HAP-1 (cell line): Measurements from ENCODE around the gene RNF130.
A peak's percentile ranks its signal among the peaks of the same experiment; 100 is the strongest.

ENCODE experiments used
- DNase-seq, 2 experiments: peaks; one replicate each; pipeline ENCODE4 v3.0.0-alpha.2; 2016 to 2020; ENCODE audit warnings: low spot score in 2 of 2
- H3K27me3 ChIP-seq: fragments of 250-450 bp; sonication (Bioruptor Pico); 2 replicates; pipeline ENCODE4 v1.5.1; 2020; ENCODE audit warnings: low read depth, mild to moderate bottlenecking, moderate library complexity
- H3K36me3 ChIP-seq: fragments of 250-450 bp; sonication (Bioruptor Pico); replicated peaks from 2 replicates; pipeline ENCODE4 v1.5.1; 2020; ENCODE audit warnings: mild to moderate bottlenecking
- H3K4me1 ChIP-seq: fragments of 250-450 bp; sonication (Bioruptor Pico); 2 replicates; pipeline ENCODE4 v1.5.1; 2020; ENCODE audit warnings: mild to moderate bottlenecking
- H3K4me3 ChIP-seq: fragments of 250-450 bp; sonication (Bioruptor Pico); 2 replicates; pipeline ENCODE4 v1.5.1; 2020; ENCODE audit warnings: mild to moderate bottlenecking, moderate library complexity
- H3K9me3 ChIP-seq: fragments of 250-450 bp; sonication (Bioruptor Pico); 2 replicates; pipeline ENCODE4 v1.5.1; 2020; ENCODE audit warnings: mild to moderate bottlenecking, moderate library complexity
- in situ Hi-C: fragments of 300-500 bp; cut with MboI; formaldehyde crosslinking; loops from 3 replicates; pipeline ENCODE4 v1.14.3; 2020; ENCODE audit warnings: low sequenced_read_pairs, inconsistent platforms, mixed read lengths

Gene RNF130

DNA sequence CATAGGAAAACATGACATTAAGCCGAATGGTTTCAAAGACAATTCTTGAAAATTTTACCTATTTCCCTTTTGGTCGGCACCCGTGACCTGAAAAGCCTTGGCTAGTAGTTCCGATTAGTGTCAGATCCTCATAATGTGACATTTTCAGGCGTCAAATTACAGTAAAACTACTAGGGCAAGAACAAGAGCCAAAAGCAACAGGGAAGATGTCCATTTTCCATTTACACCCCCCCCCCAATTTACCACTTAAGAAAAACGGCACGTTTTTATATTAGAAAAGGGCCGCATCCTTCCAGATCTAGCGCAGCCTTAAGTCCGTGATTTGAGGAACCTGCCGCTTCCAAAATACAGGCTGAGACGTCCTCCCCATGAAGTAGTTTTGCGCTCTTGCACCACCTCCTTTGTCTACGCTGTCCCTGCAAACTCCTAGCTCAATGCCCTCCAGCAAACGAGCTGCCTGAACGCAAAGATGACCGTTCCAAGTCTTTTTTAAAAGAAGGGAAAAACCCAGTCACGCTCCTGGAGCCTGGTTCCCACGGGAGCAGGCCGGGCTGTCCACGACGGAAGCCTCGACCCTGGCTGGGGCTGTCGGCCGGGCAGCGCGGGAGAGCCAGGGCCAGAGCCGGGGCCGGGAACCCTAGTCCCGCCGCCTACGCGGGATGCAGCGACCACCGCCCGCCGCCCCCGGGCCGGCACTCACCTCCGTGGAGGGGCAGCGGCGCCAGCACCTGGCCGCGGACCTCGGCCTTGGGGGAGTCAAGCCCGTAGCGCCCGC, 616 bp downstream of the RNF130 start:
- Histone ChIP-seq H3K4me1 (peaks cover 21% of the 10 kb centered on the region), H3K9me3 (peaks cover 6% of the 10 kb centered on the region), H3K27me3 (no peaks in the 10 kb centered on the region), H3K4me3 (peak overlapping the region; percentile 73), H3K36me3 (no peaks in the 10 kb centered on the region)
- in situ Hi-C loops: no loop called here
- peak; percentile 52 to 54 for DNase-seq

DNA sequence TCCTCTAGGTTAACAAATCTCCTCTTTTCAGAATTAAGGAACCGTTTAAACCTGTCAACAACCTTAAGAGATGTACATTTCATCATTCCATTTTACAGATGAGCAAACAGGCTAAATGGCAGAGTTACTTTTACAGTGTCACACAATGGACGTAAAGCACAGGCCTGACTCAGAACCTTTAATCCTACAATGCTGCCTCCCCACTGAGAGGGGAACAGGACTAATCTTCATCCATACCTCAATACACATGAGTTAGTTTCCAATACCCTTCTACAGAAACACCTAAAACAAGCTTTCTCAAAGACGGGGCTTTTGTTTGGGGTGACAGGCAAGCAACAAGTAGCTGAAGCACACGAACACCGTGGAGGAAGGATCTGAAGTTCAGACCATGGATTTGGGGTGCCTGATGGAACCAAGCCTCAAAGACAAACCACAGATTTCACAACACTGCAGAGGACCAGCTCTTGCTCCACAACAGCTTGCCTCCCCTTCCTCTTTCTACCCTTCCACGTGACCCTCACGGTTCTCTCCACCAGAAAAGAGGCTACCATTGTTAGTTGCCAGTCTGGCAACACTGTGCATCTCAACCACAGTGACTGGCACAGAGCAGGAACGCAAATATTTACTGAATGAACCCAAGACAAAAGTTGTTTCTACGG, 1.8 kb downstream of the RNF130 start:
- Histone ChIP-seq H3K4me3 (peak overlapping the region; percentile 73), H3K27me3 (no peaks in the 10 kb centered on the region), H3K9me3 (peaks cover 6% of the 10 kb centered on the region), H3K36me3 (no peaks in the 10 kb centered on the region; the same call in none of the 2 replicates), H3K4me1 (peaks cover 21% of the 10 kb centered on the region)
- in situ Hi-C loops: no loop called here
- DNase-seq: peak; percentile 46 to 55

DNA sequence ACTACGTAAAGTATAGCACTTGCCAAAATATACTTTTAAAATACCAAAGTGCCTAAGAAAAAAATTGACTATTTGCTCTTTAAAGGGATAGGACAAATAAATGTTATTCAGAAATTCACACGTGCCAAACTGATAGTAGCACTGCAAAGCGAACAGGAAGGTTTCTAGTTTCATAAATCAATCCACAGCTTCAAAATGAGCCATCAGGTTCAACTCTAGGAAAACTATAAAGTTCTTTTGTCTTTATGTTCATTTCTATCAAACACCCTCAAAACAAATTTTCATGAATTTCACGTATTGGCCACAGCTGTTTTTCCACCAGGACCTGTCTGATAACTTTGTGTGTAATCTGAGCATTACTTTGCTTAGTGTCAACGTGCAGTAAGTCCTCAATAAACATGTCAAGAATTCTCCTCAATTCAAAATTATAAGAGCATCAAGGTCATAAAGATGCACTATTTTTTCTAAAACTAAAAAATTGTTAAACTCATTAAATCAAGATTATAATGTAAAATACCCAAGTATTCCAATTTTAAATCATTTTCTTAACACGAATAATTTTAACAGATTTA, 3.0 kb downstream of the RNF130 start:
- in situ Hi-C loops: no loop called here
- Histone ChIP-seq H3K27me3 (no peaks in the 10 kb centered on the region), H3K9me3 (peaks cover 6% of the 10 kb centered on the region), H3K4me1 (peaks cover 21% of the 10 kb centered on the region), H3K4me3 (peak overlapping the region; percentile 73), H3K36me3 (no peaks in the 10 kb centered on the region; the same call in none of the 2 replicates)
- DNase-seq: peak in 1 of 2 experiments; percentile 32

DNA sequence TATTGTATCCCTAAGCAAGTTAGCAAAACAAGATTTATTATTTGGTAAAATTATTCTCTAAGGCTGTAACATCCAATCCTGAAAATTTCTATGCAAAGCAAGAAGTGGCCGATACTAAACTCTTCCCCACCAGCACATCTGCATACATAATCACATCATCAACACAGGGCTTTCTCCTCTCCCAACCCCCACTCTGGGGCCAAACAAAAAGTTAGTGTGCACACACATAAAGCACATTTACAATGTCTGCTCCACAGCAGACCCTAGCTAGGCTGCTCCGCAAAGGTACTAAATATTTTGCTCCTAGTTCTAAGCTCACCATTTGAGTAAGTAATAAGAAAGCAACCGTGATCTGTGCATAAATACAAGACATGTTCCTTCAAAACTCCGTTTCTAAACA, 3.6 kb downstream of the RNF130 start:
- in situ Hi-C loops: no loop called here
- H3K36me3 ChIP-seq: no peaks in the 10 kb centered on the region; the same call in none of the 2 replicates
- no peaks in the 10 kb centered on the region for H3K27me3 ChIP-seq
- H3K4me1 ChIP-seq: peaks cover 21% of the 10 kb centered on the region
- peak overlapping the region; percentile 73 for H3K4me3 ChIP-seq
- DNase-seq: peak; percentile 51 to 81
- peaks cover 9% of the 10 kb centered on the region for H3K9me3 ChIP-seq

DNA sequence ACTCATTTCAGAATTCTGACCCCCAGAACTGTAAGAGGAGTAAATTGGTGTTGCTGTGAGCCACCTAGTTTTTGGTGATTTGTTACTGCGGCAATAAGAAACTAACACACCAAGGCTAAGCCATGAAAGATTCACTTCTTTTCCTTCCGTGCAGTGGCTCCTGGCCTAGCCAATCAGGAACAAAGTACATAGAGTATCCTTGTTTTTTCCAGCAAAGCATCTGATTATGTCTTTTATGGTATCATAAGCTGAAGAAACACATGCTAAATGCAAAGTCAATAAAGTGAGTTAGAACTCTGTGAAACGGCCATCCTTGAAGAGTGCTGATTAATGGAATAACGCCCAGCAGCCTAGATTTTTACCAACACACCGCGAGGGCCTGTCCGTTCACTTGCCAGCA, 11.4 kb downstream of the RNF130 start:
- no peak overlapping the region for H3K4me3 ChIP-seq
- in situ Hi-C loops: no loop called here
- no peaks in the 10 kb centered on the region; the same call in none of the 2 replicates for H3K36me3 ChIP-seq
- no peaks in the 10 kb centered on the region for H3K27me3 ChIP-seq
- DNase-seq: no peak
- peaks cover 21% of the 10 kb centered on the region for H3K4me1 ChIP-seq
- 0 out of 2 replicates have a peak, but pooled peaks cover 3% of the 10 kb centered on the region for H3K9me3 ChIP-seq

DNA sequence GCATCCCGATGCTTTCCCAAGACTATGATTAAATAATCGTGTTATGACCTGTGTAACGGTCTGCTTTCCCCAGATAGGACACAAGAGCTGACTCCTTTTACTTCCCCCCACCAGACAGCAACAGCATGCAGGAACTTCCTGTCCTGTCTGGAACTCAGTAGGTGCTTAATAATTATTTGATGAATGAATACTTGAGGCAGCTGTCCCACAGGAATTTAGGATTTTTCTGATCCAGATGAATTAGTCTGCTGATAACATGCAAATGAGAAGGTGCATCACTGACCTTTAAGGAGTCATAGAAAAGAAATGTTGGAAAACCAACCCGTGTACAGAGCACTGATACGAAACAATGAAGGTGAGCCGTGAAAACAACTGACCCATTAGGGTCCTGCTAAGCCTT, 12.2 kb downstream of the RNF130 start:
- no peak for DNase-seq
- no peak overlapping the region for H3K4me3 ChIP-seq
- no peaks in the 10 kb centered on the region for H3K27me3 ChIP-seq
- H3K9me3 ChIP-seq: 0 out of 2 replicates have a peak, but pooled peaks cover 3% of the 10 kb centered on the region
- no peaks in the 10 kb centered on the region; the same call in 1 of the 2 replicates for H3K36me3 ChIP-seq
- in situ Hi-C loops: no loop called here
- H3K4me1 ChIP-seq: peaks cover 27% of the 10 kb centered on the region

DNA sequence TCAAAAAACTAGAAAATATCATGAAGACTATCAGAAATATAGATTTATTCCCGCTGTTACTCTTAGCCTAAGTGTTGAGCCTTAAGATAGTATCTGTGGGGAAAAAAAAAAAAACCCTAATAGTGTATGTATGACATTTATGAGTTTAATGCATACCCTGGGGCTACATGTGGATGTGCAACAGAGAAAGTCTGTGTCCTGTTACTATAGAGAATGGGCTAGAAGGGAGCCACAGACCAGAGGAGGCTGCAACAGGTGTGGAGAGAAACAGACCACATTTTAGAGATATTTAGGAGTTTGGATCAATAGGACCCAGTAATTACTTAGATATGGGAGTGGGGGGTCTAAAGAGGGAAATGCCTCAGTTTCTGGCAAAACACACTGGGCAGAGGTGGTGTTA, 15.4 kb downstream of the RNF130 start:
- Histone ChIP-seq H3K4me1 (peaks cover 50% of the 10 kb centered on the region), H3K27me3 (no peaks in the 10 kb centered on the region), H3K4me3 (no peak overlapping the region), H3K36me3 (no peaks in the 10 kb centered on the region), H3K9me3 (no peaks in the 10 kb centered on the region)
- no peak for DNase-seq
- in situ Hi-C loops: no loop called here

DNA sequence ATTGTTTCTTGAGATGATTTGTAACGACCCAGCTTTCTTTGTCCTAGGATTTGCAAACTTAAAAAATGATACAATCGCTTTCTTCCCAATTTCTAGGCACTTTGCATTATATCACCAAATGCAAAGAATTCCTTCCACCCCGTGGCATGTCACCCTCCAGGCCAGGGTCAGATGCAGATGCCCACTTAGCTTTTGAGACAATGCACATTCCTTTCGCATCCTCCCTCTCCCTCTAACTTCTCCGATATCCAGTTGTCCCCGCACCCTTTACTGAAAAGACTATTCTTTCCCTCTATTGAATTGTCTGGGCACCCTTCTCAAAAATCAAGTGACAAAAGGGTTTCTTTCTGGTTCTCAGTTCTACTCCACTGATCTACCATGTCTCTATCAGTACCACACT, 17.3 kb downstream of the RNF130 start:
- Histone ChIP-seq H3K36me3 (no peaks in the 10 kb centered on the region), H3K27me3 (no peaks in the 10 kb centered on the region), H3K4me3 (no peak overlapping the region), H3K4me1 (peaks cover 70% of the 10 kb centered on the region), H3K9me3 (no peaks in the 10 kb centered on the region)
- DNase-seq: no peak
- in situ Hi-C loops: no loop called here

DNA sequence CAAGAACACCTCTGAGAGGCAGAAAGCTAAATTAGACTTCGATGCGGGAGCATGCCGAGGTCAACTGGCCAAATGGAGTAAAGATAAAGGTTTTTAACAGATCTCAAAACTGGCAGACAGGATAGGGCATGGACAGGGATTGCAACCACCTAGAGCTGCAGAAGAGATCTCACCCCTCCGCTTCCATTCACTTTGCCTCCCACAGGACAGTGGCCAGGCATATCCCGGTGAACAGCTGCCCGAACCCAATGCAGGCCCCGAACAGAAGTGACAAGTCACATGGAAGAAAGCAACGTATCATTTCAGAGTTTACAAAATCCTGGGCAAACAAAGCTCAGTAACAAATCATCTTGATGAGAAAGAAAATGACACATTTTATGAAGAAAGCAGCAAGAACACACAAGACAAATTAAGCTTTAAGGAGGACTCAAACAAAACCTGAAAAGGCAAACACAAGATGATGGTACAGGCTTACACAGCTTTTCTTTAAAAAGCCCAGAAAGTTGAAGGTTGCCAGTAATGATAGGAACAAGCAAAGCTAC, 18.4 kb downstream of the RNF130 start:
- DNase-seq: peak in 1 of 2 experiments; percentile 50
- H3K4me1 ChIP-seq: peaks cover 76% of the 10 kb centered on the region
- in situ Hi-C loops: no loop called here
- H3K4me3 ChIP-seq: no peak overlapping the region
- no peaks in the 10 kb centered on the region for H3K9me3 ChIP-seq
- no peaks in the 10 kb centered on the region for H3K36me3 ChIP-seq
- no peaks in the 10 kb centered on the region for H3K27me3 ChIP-seq

DNA sequence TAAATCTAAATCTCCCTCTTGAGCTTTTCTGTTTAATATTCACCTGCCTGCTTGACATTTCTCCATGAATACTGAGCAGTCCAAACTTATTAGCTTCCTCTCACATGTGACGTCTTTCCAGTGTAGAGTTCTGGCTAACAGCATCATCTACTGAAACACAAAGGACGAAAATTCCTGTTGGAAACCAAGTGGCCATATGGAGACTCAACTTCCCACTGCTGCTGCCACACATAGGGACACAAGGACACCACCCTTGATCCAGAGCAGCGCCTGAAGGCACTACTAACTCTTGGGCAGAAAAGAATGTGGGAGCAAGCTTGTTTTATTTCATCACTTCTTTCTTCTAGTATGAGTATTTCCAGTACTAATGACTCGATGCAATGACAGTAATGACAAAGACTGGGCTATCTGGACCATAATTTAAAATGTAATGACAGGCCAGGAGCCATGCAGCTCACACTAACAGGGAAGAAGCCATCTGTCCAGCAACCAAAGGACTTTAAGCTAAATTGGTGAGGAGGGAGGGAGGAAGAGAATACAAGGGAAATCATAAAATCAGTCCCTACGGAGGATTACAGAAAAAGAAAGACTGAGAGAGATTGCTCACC, 19.2 kb downstream of the RNF130 start:
- H3K27me3 ChIP-seq: no peaks in the 10 kb centered on the region
- H3K4me3 ChIP-seq: no peak overlapping the region
- no peaks in the 10 kb centered on the region for H3K36me3 ChIP-seq
- no peaks in the 10 kb centered on the region for H3K9me3 ChIP-seq
- no peak for DNase-seq
- in situ Hi-C loops: no loop called here
- H3K4me1 ChIP-seq: peaks cover 72% of the 10 kb centered on the region

DNA sequence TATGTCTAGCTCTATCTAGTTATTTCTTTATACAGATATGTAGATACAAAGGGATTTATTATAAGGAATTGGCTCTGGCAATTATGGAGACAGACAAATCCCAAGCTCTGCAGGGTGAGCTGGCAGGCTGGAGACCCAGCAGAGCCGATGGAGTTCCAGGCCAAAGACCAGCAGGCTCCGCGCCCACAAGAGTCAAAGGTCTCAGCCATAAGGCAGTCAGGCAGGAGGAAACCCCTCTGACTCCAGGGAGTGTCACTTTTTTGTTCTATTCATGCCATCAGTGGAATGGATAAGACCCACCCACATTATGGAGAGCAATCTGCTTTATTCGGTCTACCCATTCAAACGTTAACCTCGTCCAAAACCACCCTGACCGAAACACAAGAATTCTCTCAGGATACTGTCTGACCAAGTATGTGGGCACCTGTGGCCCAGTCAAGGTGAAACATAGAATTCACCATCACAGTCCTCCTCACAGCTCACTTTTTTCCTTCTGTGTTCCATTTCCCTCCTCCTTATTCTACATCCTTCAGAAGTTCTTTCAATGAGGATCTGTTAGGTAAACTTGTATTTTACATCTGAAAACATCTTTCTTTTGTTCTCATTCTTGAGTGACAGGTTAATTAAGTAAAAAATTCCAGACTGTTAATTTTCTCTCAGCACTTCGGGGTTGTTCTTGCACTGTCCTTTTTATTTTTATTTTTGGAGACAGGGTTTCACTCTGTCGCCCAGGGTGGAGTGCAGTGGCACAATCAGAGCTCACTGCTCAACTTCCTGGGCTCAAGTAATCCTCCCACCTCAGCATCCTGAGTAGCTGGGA, 21.2 kb downstream of the RNF130 start:
- in situ Hi-C loops: no loop called here
- Histone ChIP-seq H3K36me3 (peaks cover 7% of the 10 kb centered on the region), H3K4me1 (peaks cover 58% of the 10 kb centered on the region), H3K9me3 (peaks cover 4% of the 10 kb centered on the region; the same call in 1 of the 2 replicates), H3K27me3 (no peaks in the 10 kb centered on the region), H3K4me3 (no peak overlapping the region)
- peak; percentile 52 to 57 for DNase-seq

DNA sequence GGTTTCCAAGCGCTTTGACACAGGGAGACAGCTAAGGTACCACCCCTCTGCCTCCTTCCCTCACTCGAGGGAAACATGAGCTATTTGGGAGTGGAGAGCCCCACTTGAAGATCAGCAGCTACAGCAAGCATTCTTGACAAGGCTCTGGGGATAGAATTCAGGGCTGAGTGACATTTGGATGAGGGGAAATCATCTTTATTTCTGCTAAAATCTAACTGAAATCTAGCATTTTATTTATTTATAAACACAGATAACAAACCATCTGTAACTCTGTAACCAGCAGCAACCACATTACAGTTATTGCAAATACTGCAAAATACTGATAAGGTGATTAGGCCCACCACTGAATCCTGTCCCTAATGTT, 22.4 kb downstream of the RNF130 start:
- H3K27me3 ChIP-seq: no peaks in the 10 kb centered on the region
- H3K9me3 ChIP-seq: peaks cover 4% of the 10 kb centered on the region; the same call in 1 of the 2 replicates
- in situ Hi-C loops: no loop called here
- no peak overlapping the region for H3K4me3 ChIP-seq
- peaks cover 51% of the 10 kb centered on the region for H3K4me1 ChIP-seq
- peaks cover 7% of the 10 kb centered on the region for H3K36me3 ChIP-seq
- no peak for DNase-seq

DNA sequence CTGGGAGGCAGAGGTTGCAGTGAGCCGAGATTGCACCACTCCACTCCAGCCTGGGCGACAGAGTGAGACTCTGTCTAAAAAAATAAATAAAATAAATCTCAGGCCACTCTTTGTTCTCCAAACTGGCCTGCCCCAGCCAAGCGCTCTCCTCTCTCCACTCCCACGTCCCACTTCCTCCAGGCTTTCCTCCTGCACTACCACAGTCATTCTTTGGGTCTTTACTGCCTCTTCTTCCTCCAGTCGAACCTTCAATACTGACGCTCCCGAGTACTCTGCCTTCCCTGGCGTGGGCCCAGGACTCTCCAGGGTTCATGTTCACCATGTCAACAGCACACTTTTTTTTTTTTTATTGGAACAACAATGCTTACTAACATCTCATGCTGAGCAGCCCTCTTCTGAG, 23.9 kb downstream of the RNF130 start:
- H3K4me3 ChIP-seq: no peak overlapping the region
- H3K4me1 ChIP-seq: peaks cover 36% of the 10 kb centered on the region
- peaks cover 4% of the 10 kb centered on the region; the same call in 1 of the 2 replicates for H3K9me3 ChIP-seq
- H3K36me3 ChIP-seq: peaks cover 7% of the 10 kb centered on the region
- in situ Hi-C loops: no loop called here
- DNase-seq: no peak
- no peaks in the 10 kb centered on the region for H3K27me3 ChIP-seq
